Stimulated activated effector memory CD8-positive, alpha-beta T cell treated with anti-CD3 and anti-CD28 coated beads, Interleukin-12 subunit alpha, Interleukin-12 subunit beta, amount 100 ng/mL, for 72 hours (primary cell): ENCODE measurements around the gene NOL12.
"Not testable (repeated sequence)": the region's sequence is repeated elsewhere in the genome, so short reads cannot be mapped to it uniquely, and the experiment has no call there.

Experiments
- ATAC-seq: fragments of 150-1000 bp; cut with Tn5 transposase; 2 replicates; pipeline ENCODE4 v1.10.0; 2021
- DNase-seq, 2 donors: peaks; one replicate each; pipeline ENCODE4 v3.0.0; 2021 to 2022; ENCODE audit warnings: low spot score in 2 of 2
- H3K27ac Mint-ChIP-seq: one replicate; pipeline ENCODE4 v1.8.0; 2022; ENCODE audit warnings: mild to moderate bottlenecking, mixed read lengths
- H3K36me3 Mint-ChIP-seq: one replicate; pipeline ENCODE4 v1.8.0; 2022; ENCODE audit warnings: mild to moderate bottlenecking, mixed read lengths
- H3K4me1 Mint-ChIP-seq: one replicate; pipeline ENCODE4 v1.8.0; 2022; ENCODE audit warnings: mixed read lengths
- H3K4me3 Mint-ChIP-seq: one replicate; pipeline ENCODE4 v1.8.0; 2022; ENCODE audit warnings: mild to moderate bottlenecking, mixed read lengths
- H3K9me3 Mint-ChIP-seq: one replicate; pipeline ENCODE4 v1.8.0; 2022; ENCODE audit warnings: mixed read lengths

Gene NOL12

DNA sequence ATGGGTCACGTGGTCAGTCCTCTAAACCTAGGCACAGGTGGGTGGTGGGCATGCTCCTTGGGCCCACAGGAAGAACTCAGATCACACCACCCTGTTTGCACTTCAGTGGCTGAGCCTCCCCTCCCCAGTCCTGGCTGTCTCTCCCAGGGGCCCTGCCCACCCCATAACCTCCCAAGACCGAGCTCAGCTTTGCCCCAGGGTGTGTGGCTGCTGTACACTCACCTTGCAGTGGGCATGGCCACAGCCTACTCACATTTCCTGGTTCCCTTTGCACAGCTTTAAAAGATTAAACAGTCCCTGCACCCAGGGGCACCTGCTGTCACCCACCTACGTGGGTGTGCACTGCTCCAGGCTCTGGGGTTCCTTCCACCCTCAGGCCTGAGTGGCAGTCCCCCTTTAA lies 24.5 kb downstream of the NOL12 start:
- Mint-ChIP-seq H3K4me1 (peaks cover 4% of the 10 kb centered on the region), H3K4me3 (no peak overlapping the region), H3K27ac (peak overlapping the region; percentile 56), H3K9me3 (no peaks in the 10 kb centered on the region), H3K36me3 (peaks cover 7% of the 10 kb centered on the region)
- no peak for DNase-seq
- ATAC-seq = no peak

DNA sequence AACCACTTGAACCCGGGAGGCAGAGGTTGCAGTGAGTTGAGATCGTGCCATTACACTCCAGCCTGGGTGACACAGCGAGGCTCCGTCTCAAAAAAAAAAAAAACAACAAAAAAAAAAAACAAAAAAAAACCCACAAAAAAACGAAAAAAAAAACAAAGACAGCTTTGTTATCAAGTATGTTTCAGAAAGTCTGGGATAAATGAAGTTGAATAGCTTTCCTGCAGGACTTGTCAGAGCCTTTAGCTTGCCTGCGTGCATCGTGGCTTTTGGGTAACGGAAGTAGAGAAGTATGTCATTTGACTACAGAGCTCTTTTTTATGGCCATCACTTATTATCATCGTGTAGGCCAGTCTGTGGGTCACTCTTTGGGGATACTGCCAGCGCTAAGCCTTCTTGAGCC lies 25.3 kb downstream of the NOL12 start:
- H3K27ac Mint-ChIP-seq = no peak overlapping the region

GRCh38 chr22:37713761-37714160 lies 27.6 kb downstream of the NOL12 start:
- peaks cover 4% of the 10 kb centered on the region for H3K4me1 Mint-ChIP-seq
- no peak for DNase-seq
- H3K27ac Mint-ChIP-seq = no peak overlapping the region
- ATAC-seq = peak; percentile 24
- H3K36me3 Mint-ChIP-seq = no peaks in the 10 kb centered on the region
- H3K4me3 Mint-ChIP-seq = no peak overlapping the region
- no peaks in the 10 kb centered on the region for H3K9me3 Mint-ChIP-seq

More for the DNA sequence above, 25.3 kb downstream of the NOL12 start:
- H3K36me3 Mint-ChIP-seq = peaks cover 4% of the 10 kb centered on the region
- DNase-seq (no peak), ATAC-seq (no peak)
- no peaks in the 10 kb centered on the region for H3K9me3 Mint-ChIP-seq
- H3K4me3 Mint-ChIP-seq = no peak overlapping the region
- peaks cover 4% of the 10 kb centered on the region for H3K4me1 Mint-ChIP-seq

DNA sequence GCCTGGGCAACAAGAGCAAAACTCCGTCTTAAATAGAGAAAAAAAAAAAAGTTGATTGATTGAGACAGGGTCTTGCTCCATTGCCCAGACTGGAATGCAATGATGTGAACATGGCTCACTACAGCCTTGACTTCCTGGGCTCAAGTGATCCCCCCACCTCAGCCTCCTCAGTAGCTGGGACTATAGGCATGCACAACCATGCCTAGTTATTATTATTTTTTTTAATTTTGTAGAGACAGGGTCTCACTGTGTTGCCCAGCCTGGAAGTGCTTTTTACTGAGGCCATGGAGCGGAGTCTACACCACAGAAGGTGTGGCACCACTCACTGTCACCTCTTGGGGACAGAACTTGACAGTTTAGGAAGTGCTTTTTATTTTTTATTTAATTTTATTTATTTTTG lies 28.5 kb downstream of the NOL12 start:
- Mint-ChIP-seq H3K27ac (no peak overlapping the region), H3K36me3 (no peaks in the 10 kb centered on the region), H3K4me3 (no peak overlapping the region), H3K9me3 (no peaks in the 10 kb centered on the region), H3K4me1 (peaks cover 7% of the 10 kb centered on the region)
- no peak for DNase-seq
- no peak for ATAC-seq

GRCh38 chr22:37715760-37716159 lies 29.6 kb downstream of the NOL12 start:
- DNase-seq (no peak), ATAC-seq (no peak)
- Mint-ChIP-seq H3K9me3 (no peaks in the 10 kb centered on the region), H3K4me3 (no peak overlapping the region), H3K4me1 (peaks cover 5% of the 10 kb centered on the region), H3K36me3 (no peaks in the 10 kb centered on the region), H3K27ac (no peak overlapping the region)

GRCh38 chr22:37716708-37717107 lies 30.6 kb downstream of the NOL12 start:
- no peak overlapping the region for H3K4me3 Mint-ChIP-seq
- no peaks in the 10 kb centered on the region for H3K36me3 Mint-ChIP-seq
- DNase-seq (no peak), ATAC-seq (no peak)
- no peak overlapping the region for H3K27ac Mint-ChIP-seq
- H3K4me1 Mint-ChIP-seq = peaks cover 5% of the 10 kb centered on the region
- no peaks in the 10 kb centered on the region for H3K9me3 Mint-ChIP-seq

GRCh38 chr22:37717235-37717634 lies 31.1 kb downstream of the NOL12 start:
- DNase-seq, H3K27ac Mint-ChIP-seq, ATAC-seq, H3K36me3 Mint-ChIP-seq, H3K4me3 Mint-ChIP-seq, H3K9me3 Mint-ChIP-seq, H3K4me1 Mint-ChIP-seq: not testable (repeated sequence)

GRCh38 chr22:37717746-37718305 lies 31.7 kb downstream of the NOL12 start:
- not testable (repeated sequence) for H3K4me3 Mint-ChIP-seq, H3K36me3 Mint-ChIP-seq, H3K27ac Mint-ChIP-seq

DNA sequence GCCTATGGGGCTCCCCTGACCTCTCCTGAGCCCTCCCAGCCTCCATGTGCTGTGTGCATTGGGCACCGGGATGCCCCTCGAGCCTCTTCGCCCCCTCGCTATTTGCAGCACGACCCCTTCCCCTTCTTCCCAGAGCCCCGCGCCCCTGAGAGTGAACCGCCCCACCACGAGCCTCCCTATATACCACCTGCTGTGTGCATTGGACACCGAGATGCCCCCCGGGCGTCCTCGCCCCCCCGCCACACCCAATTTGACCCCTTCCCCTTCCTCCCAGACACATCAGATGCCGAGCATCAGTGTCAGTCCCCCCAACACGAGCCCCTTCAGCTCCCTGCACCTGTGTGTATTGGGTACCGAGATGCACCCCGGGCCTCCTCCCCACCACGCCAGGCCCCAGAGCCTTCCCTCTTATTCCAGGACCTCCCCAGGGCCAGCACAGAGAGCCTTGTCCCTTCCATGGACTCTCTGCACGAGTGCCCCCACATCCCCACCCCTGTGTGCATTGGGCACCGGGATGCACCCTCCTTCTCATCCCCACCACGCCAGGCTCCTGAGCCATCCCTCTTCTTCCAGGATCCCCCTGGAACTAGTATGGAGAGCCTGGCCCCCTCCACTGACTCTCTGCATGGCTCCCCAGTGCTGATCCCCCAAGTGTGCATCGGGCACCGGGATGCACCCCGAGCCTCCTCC lies 39.6 kb downstream of the NOL12 start:
- ATAC-seq (no peak), DNase-seq (no peak)
- no peak overlapping the region for H3K4me3 Mint-ChIP-seq
- H3K27ac Mint-ChIP-seq = no peak overlapping the region
- H3K9me3 Mint-ChIP-seq = no peaks in the 10 kb centered on the region
- peaks cover 4% of the 10 kb centered on the region for H3K4me1 Mint-ChIP-seq
- no peaks in the 10 kb centered on the region for H3K36me3 Mint-ChIP-seq

More at GRCh38 chr22:37717746-37718305, 31.7 kb downstream of the NOL12 start:
- not testable (repeated sequence) for DNase-seq, H3K4me1 Mint-ChIP-seq, H3K9me3 Mint-ChIP-seq, ATAC-seq

DNA sequence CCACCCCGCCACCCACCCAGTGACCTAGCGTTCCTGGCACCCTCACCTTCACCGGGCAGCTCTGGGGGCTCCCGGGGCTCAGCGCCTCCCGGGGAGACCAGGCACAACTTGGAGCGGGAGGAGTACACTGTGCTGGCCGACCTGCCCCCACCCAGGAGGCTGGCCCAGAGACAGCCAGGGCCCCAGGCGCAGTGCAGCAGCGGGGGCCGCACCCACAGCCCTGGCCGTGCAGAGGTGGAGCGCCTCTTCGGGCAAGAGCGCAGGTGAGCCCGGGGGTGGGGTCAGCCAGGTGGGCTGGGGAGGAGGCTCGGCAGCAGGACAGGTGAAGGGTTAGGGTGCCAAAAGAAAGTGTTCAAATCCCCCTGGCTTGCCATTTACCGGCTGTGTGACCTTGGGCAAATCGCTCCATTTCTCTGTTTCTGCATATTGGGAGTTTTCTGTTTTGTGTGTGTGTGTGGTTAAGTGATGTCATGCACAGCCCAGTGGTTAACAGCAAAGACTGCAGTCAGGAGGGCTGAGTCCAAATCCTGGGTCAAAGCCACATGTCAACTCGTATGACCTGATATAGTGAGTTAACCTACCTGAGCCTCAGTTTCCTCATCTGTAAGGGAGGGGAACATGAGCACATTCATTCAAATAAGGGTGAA lies 40.2 kb downstream of the NOL12 start:
- DNase-seq (no peak), ATAC-seq (peak; percentile 65)
- Mint-ChIP-seq H3K36me3 (no peaks in the 10 kb centered on the region), H3K4me1 (peaks cover 4% of the 10 kb centered on the region), H3K4me3 (no peak overlapping the region), H3K27ac (no peak overlapping the region), H3K9me3 (no peaks in the 10 kb centered on the region)

DNA sequence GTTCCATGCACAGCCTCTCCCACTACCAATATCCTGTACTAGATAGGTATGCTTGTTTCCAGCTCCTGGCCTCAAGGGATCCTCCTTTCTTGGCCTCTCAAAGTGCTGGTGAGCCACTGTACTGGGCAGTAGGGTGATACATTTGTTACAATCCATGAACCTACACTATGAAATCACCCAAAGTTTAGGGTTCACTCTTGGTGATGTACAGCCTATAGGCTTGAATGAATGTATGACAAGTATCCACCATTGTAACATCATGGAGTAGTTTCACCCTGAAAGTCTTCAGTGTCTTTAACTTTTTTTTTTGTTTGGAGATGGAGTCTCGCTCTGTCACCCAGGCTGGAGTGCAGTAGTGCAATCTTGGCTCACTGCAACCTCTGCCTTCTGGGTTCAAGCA lies 42.5 kb downstream of the NOL12 start:
- Mint-ChIP-seq H3K27ac (no peak overlapping the region), H3K4me1 (peaks cover 4% of the 10 kb centered on the region), H3K9me3 (no peaks in the 10 kb centered on the region), H3K36me3 (no peaks in the 10 kb centered on the region), H3K4me3 (no peak overlapping the region)
- ATAC-seq (no peak), DNase-seq (no peak)

- no peak overlapping the region for H3K4me3 Mint-ChIP-seq
- ATAC-seq (no peak), DNase-seq (no peak)
- H3K4me1 Mint-ChIP-seq = no peaks in the 10 kb centered on the region
- no peaks in the 10 kb centered on the region for H3K36me3 Mint-ChIP-seq
- no peak overlapping the region for H3K27ac Mint-ChIP-seq
- no peaks in the 10 kb centered on the region for H3K9me3 Mint-ChIP-seq
Observed at GRCh38 chr22:37731804-37732471, 45.8 kb downstream of the NOL12 start.

- H3K36me3 Mint-ChIP-seq = no peaks in the 10 kb centered on the region
- H3K9me3 Mint-ChIP-seq = no peaks in the 10 kb centered on the region
- H3K4me1 Mint-ChIP-seq = no peaks in the 10 kb centered on the region
- no peak overlapping the region for H3K27ac Mint-ChIP-seq
- DNase-seq (no peak), ATAC-seq (no peak)
- H3K4me3 Mint-ChIP-seq = no peak overlapping the region
Observed at GRCh38 chr22:37732699-37733607, 46.8 kb downstream of the NOL12 start.

DNA sequence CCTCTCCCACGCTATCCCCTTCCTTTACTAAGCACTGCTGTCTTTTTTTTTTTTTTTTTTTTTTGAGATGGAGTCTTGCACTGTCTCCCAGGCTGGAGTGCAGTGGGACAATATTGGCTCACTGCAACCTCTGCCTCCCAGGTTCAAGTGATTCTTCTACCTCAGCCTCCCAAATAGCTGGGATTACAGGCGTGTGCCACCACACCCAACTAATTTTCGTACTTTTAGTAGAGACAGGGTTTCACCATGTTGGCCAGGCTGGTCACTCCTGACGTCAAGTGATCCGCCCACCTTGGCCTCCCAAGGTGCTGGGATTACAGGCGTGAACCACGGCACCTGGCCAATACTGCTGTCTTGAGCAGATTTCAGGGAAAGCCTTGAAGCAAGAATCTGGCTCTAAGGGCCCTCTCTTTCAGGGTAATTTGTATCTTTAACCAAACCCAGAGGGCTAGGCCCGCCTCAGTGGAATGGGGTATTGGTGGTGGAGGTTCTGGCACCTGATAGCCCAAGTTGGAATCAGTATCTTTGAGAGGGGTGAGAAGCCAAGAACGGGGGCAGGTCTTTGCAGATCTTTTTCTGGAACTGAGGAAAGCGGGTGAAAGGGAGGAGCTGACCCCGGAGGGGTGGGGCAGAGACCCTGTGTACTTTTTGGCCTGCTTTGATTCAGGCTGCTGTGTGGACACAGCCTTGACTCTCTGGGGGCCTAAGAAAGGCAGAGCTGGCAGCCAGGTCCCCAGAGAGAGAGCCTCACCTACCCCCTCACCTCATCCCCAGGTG lies 47.7 kb downstream of the NOL12 start:
- DNase-seq = no peak
- Mint-ChIP-seq H3K4me1 (peaks cover 5% of the 10 kb centered on the region), H3K36me3 (no peaks in the 10 kb centered on the region), H3K4me3 (no peak overlapping the region), H3K9me3 (no peaks in the 10 kb centered on the region), H3K27ac (no peak overlapping the region)
- no peak for ATAC-seq
